Right lung (tissue), 5 donors: ENCODE measurements around the gene GBP6. TPM values are rescaled to one million over a fixed set of nuclear protein-coding genes. Genes with fewer than 3 reads are reported as not detected.

Experiments used
- polyA plus RNA-seq, 5 donors: library from polyadenylated mRNA; unstranded; fragments of 120-200 nt; gene quantifications; one replicate each; pipeline versions ENCODE4 v1.2.1 to v1.2.3, GENCODE V29; 2013; ENCODE audit warnings: inconsistent platforms in 1 of 5, low replicate concordance in 1 of 5; ENCODE audit not compliant: insufficient read length in 5 of 5, insufficient read depth in 1 of 5

Gene GBP6
- polyA plus RNA-seq, 5 donors: 0.21 to 1.1 (median 0.60) TPM

Other genes with a start within 250 kb of the GBP6 start
- 1 to 10 TPM; 3.0 to 7.2 (median 4.8) TPM for gene GBP2, start 237.9 kb upstream of the GBP6 start, polyA plus RNA-seq
- under 1 TPM in 4 of 5 donors, not detected in 1; 0.15 to 0.26 (median 0.23) TPM for gene GBP7, start 188.1 kb upstream of the GBP6 start, polyA plus RNA-seq
- 10 to 100 TPM; 13.6 to 23.9 (median 22.3) TPM for gene GBP4, start 165.1 kb upstream of the GBP6 start, polyA plus RNA-seq
- 1 to 10 TPM; 1.0 to 1.7 (median 1.4) TPM for gene GBP5, start 91.2 kb upstream of the GBP6 start, polyA plus RNA-seq
- 10 to 100 TPM in 2 of 5 donors, 1 to 10 TPM in 3; 6.5 to 11.6 (median 9.9) TPM for gene LRRC8B, start 160.8 kb downstream of the GBP6 start, polyA plus RNA-seq